ENCODE measurements around the gene PPP1R3A.
"Not testable (repeated sequence)": the region's sequence is repeated elsewhere in the genome, so short reads cannot be mapped to it uniquely, and the experiment has no call there.

PPP1R3A gene

GRCh38 chr7:113918946-113919345 is at the start of gene PPP1R3A:
Gene PPP1R3A (minus strand): TSS chr7:113919009. CDS start chr7:113918996, 13 bp downstream.
- DNase-seq (ENCODE audit: low read depth, low spot score) = no peak

- no peak for DNase-seq (ENCODE audit: low read depth, low spot score)
Measured at GRCh38 chr7:113963356-113963755, 44.5 kb upstream of the PPP1R3A start.

- no peak for DNase-seq (ENCODE audit: low read depth, low spot score)
Measured at GRCh38 chr7:113959910-113960309, 41.1 kb upstream of the PPP1R3A start.

GRCh38 chr7:113955157-113955556 is 36.3 kb upstream of the PPP1R3A start:
- DNase-seq (ENCODE audit: low read depth, low spot score) = no peak

GRCh38 chr7:113953553-113953952 is 34.7 kb upstream of the PPP1R3A start:
- DNase-seq (ENCODE audit: low read depth, low spot score) = no peak

- no peak for DNase-seq (ENCODE audit: low read depth, low spot score)
Measured at GRCh38 chr7:113945018-113945938, 26.5 kb upstream of the PPP1R3A start.

GRCh38 chr7:113936982-113937381 is 18.2 kb upstream of the PPP1R3A start:
- DNase-seq (ENCODE audit: low read depth, low spot score) = no peak

GRCh38 chr7:113936535-113936934 is 17.7 kb upstream of the PPP1R3A start:
- DNase-seq (ENCODE audit: low read depth, low spot score) = no peak

- not testable (repeated sequence) for DNase-seq (ENCODE audit: low read depth, low spot score)
Measured at GRCh38 chr7:113929389-113929788, 10.6 kb upstream of the PPP1R3A start.

- DNase-seq (ENCODE audit: low read depth, low spot score) = no peak
Measured at GRCh38 chr7:113928112-113928511, 9.3 kb upstream of the PPP1R3A start.

GRCh38 chr7:113922049-113922448 is 3.2 kb upstream of the PPP1R3A start:
- no peak for DNase-seq (ENCODE audit: low read depth, low spot score)

- DNase-seq (ENCODE audit: low read depth, low spot score) = no peak
Measured at GRCh38 chr7:113921363-113921762, 2.6 kb upstream of the PPP1R3A start.

- no peak for DNase-seq (ENCODE audit: low read depth, low spot score)
Measured at GRCh38 chr7:113917840-113918239, 969 bp downstream of the PPP1R3A start.

- DNase-seq (ENCODE audit: low read depth, low spot score) = no peak
Measured at GRCh38 chr7:113915956-113916355, 2.9 kb downstream of the PPP1R3A start.

GRCh38 chr7:113912876-113913275 is 5.9 kb downstream of the PPP1R3A start:
- no peak for DNase-seq (ENCODE audit: low read depth, low spot score)

- DNase-seq (ENCODE audit: low read depth, low spot score) = no peak
Measured at GRCh38 chr7:113907617-113908016, 11.2 kb downstream of the PPP1R3A start.

- no peak for DNase-seq (ENCODE audit: low read depth, low spot score)
Measured at GRCh38 chr7:113904521-113904920, 14.3 kb downstream of the PPP1R3A start.

- DNase-seq (ENCODE audit: low read depth, low spot score) = no peak
Measured at GRCh38 chr7:113892818-113893217, 26.0 kb downstream of the PPP1R3A start.

- DNase-seq (ENCODE audit: low read depth, low spot score) = no peak
Measured at GRCh38 chr7:113891828-113892227, 27.0 kb downstream of the PPP1R3A start.

- DNase-seq (ENCODE audit: low read depth, low spot score) = no peak
Measured at GRCh38 chr7:113891031-113891350, 27.8 kb downstream of the PPP1R3A start.

- no peak for DNase-seq (ENCODE audit: low read depth, low spot score)
Measured at GRCh38 chr7:113890331-113891030, 28.3 kb downstream of the PPP1R3A start.

- no peak for DNase-seq (ENCODE audit: low read depth, low spot score)
Measured at GRCh38 chr7:113883096-113883495, 35.7 kb downstream of the PPP1R3A start.

- DNase-seq (ENCODE audit: low read depth, low spot score) = no peak
Measured at GRCh38 chr7:113880559-113880958, 38.2 kb downstream of the PPP1R3A start.

Data from iPS DF 19.7 (cell line).